Measurements from ENCODE around the gene CUL4A. TPM values are rescaled to one million over a fixed set of nuclear protein-coding genes. Genes with fewer than 3 reads are reported as not detected.

CUL4A gene
- total and polyA plus RNA-seq, 9 of the 15 experiments (the other 6 are each of a cell fraction or from before 2014, with no cell fraction given), result 21.1 to 92.0 (median 63.2) TPM

GRCh38 chr13:113219256-113219940 is 10.0 kb downstream of the CUL4A start (continued):
- TF ChIP-seq CEBPG (CRISPR knock-in tag; IDR thresholded peaks at IDR 0.05), result peak; percentile 84
- peak in 1 of 2 experiments; percentile 50; a peak in 2 of 4 replicates for TF ChIP-seq CEBPG (tag; conservative IDR thresholded peaks at IDR 0.05 in 1 of 2, IDR thresholded peaks at IDR 0.05 in 1 of 2)
- no peak for TF ChIP-seq ZKSCAN1 (IDR thresholded peaks at IDR 0.05; ENCODE audit: low read depth, low read length)
- TF ChIP-seq CHCHD3 (CRISPR knock-in tag; IDR thresholded peaks at IDR 0.05), result no peak
- no peak for TF ChIP-seq AFF1 (IDR thresholded peaks at IDR 0.05; ENCODE audit: low read depth in 1 of 2, partially characterized antibody in 2 of 2)
- TF ChIP-seq USF1 (CRISPR knock-in tag; IDR thresholded peaks at IDR 0.05), result peak; percentile 30; the same call in 1 of the 2 replicates
- TF ChIP-seq RBFOX2 (IDR thresholded peaks at IDR 0.05; ENCODE audit: low read depth, low read length), result peak; percentile 46; the same call in 1 of the 2 replicates
- peak in 1 of 2 experiments; percentile 51; a peak in 1 of 4 replicates for TF ChIP-seq HDAC1 (IDR thresholded peaks at IDR 0.05)
- TF ChIP-seq ZNF318 (IDR thresholded peaks at IDR 0.05; ENCODE audit: borderline replicate concordance in 1 of 2, low read depth in 1 of 2), result peak in 1 of 2 experiments; percentile 28; a peak in 1 of 4 replicates
- no peak for TF ChIP-seq SRSF9 (IDR thresholded peaks at IDR 0.05; ENCODE audit: borderline replicate concordance, low read depth, low read length)
- TF ChIP-seq CBFA2T2 (conservative IDR thresholded peaks at IDR 0.05), result peak; percentile 45
- TF ChIP-seq CBFA2T3 (IDR thresholded peaks at IDR 0.05), result peak; percentile 76

Measured in K562 (cell line).